Osteocyte (in vitro differentiated cells): ENCODE measurements around the gene TSPYL1. TPM values are rescaled to one million over a fixed set of nuclear protein-coding genes. Genes with fewer than 3 reads are reported as not detected.
A peak's percentile ranks its signal among the peaks of the same experiment; 100 is the strongest.

Source experiments
- DNase-seq: peaks from one replicate; pipeline ENCODE4 v3.0.0; 2021; ENCODE audit warnings: mixed read lengths; ENCODE audit not compliant: unreplicated experiment; ENCODE audit errors: extremely low spot score
- H3K27ac Mint-ChIP-seq: one replicate; pipeline ENCODE4 v1.8.0; 2021; ENCODE audit warnings: mild to moderate bottlenecking, mixed read lengths; ENCODE audit not compliant: unreplicated experiment
- H3K27me3 Mint-ChIP-seq: one replicate; pipeline ENCODE4 v1.8.0; 2021; ENCODE audit warnings: mixed read lengths; ENCODE audit not compliant: unreplicated experiment
- H3K36me3 Mint-ChIP-seq: one replicate; pipeline ENCODE4 v1.8.0; 2021; ENCODE audit warnings: mixed read lengths; ENCODE audit not compliant: unreplicated experiment
- H3K4me1 Mint-ChIP-seq: one replicate; pipeline ENCODE4 v1.8.0; 2021; ENCODE audit warnings: mixed read lengths; ENCODE audit not compliant: unreplicated experiment
- H3K4me3 Mint-ChIP-seq: one replicate; pipeline ENCODE4 v1.8.0; 2021; ENCODE audit warnings: mild to moderate bottlenecking, moderate library complexity, mixed read lengths; ENCODE audit not compliant: unreplicated experiment
- H3K9me3 Mint-ChIP-seq: one replicate; pipeline ENCODE4 v1.8.0; 2021; ENCODE audit warnings: mixed read lengths; ENCODE audit not compliant: unreplicated experiment
- long read RNA-seq: library from polyadenylated mRNA; unstranded; transcript quantifications from one replicate; pipeline ENCODE4 v2.0.0, GENCODE V29; 2021
- total RNA-seq: library from RNA; stranded (reverse); gene quantifications from 2 replicates; pipeline ENCODE4 v1.2.1, GENCODE V29; 2021
- TF ChIP-seq, protein P1 (sequence below): fragments of 200-600 bp; sonication (generic); IDR thresholded peaks from 2 replicates; pipeline ENCODE4 v1.5.0; 2021; ENCODE audit warnings: antibody characterized with exemption, mild to moderate bottlenecking, moderate library complexity

TSPYL1 gene
- 64.9 and 65.3 TPM in 2 replicates for total RNA-seq
- long read RNA-seq, transcript TSPYL1-201 (1 exons, 3,326 nt), result major isoform, 37 of 37 reads
- long read RNA-seq, partial matches to known transcripts, result 0 of 37 reads
- long read RNA-seq, other reads (novel, unspliced or antisense), result 0 of 37 reads

GRCh38 chr6:116279232-116280160 lies at the start of gene TSPYL1:
TSPYL1 (minus strand) TSS chr6:116279930; CDS start chr6:116279830, 100 bp downstream.
- peaks cover 55% of the 10 kb centered on the region for H3K4me1 Mint-ChIP-seq
- no peaks in the 10 kb centered on the region for H3K27me3 Mint-ChIP-seq
- TF ChIP-seq, protein P1, sequence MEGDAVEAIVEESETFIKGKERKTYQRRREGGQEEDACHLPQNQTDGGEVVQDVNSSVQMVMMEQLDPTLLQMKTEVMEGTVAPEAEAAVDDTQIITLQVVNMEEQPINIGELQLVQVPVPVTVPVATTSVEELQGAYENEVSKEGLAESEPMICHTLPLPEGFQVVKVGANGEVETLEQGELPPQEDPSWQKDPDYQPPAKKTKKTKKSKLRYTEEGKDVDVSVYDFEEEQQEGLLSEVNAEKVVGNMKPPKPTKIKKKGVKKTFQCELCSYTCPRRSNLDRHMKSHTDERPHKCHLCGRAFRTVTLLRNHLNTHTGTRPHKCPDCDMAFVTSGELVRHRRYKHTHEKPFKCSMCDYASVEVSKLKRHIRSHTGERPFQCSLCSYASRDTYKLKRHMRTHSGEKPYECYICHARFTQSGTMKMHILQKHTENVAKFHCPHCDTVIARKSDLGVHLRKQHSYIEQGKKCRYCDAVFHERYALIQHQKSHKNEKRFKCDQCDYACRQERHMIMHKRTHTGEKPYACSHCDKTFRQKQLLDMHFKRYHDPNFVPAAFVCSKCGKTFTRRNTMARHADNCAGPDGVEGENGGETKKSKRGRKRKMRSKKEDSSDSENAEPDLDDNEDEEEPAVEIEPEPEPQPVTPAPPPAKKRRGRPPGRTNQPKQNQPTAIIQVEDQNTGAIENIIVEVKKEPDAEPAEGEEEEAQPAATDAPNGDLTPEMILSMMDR, result no peak

GRCh38 chr6:116329156-116329555 lies 49.4 kb upstream of the TSPYL1 start:
- H3K4me3 Mint-ChIP-seq, result no peak overlapping the region
- H3K27ac Mint-ChIP-seq, result peak overlapping the region; percentile 31
- no peaks in the 10 kb centered on the region for H3K27me3 Mint-ChIP-seq
- DNase-seq, result no peak
- peaks cover 6% of the 10 kb centered on the region for H3K9me3 Mint-ChIP-seq
- TF ChIP-seq, protein P1, result no peak
- H3K4me1 Mint-ChIP-seq, result peaks cover 32% of the 10 kb centered on the region
- H3K36me3 Mint-ChIP-seq, result peaks cover 2% of the 10 kb centered on the region

More at GRCh38 chr6:116279232-116280160, at the start of gene TSPYL1:
- Mint-ChIP-seq H3K36me3 (peaks cover 24% of the 10 kb centered on the region), H3K4me3 (peak within 1 kb of the TSS; percentile 97), H3K27ac (peak within 1 kb of the TSS; percentile 98), H3K9me3 (no peaks in the 10 kb centered on the region)
- peak; percentile 97 for DNase-seq

DNA sequence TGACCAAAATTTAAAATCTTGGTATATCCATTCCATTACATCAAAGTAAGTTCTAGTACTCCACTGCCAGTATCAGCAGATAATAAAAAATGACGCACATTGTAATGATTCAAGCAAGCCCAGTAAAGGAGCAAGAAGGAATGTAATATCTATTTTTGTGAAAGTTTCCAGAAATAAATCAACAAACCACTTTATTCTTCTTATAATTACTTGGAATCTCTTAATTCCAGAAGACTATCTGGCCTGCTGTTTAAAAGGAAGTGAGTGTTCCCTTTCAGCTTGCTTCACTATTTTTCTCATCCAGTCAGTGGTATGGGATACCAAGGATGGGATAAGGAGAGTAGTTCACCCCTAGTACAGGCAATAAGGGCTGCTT lies 48.8 kb upstream of the TSPYL1 start:
- no peaks in the 10 kb centered on the region for H3K27me3 Mint-ChIP-seq
- DNase-seq, result no peak
- H3K27ac Mint-ChIP-seq, result peak overlapping the region; percentile 27
- no peak overlapping the region for H3K4me3 Mint-ChIP-seq
- peaks cover 32% of the 10 kb centered on the region for H3K4me1 Mint-ChIP-seq
- H3K36me3 Mint-ChIP-seq, result peaks cover 1% of the 10 kb centered on the region
- peaks cover 6% of the 10 kb centered on the region for H3K9me3 Mint-ChIP-seq
- TF ChIP-seq, protein P1, result no peak

DNA sequence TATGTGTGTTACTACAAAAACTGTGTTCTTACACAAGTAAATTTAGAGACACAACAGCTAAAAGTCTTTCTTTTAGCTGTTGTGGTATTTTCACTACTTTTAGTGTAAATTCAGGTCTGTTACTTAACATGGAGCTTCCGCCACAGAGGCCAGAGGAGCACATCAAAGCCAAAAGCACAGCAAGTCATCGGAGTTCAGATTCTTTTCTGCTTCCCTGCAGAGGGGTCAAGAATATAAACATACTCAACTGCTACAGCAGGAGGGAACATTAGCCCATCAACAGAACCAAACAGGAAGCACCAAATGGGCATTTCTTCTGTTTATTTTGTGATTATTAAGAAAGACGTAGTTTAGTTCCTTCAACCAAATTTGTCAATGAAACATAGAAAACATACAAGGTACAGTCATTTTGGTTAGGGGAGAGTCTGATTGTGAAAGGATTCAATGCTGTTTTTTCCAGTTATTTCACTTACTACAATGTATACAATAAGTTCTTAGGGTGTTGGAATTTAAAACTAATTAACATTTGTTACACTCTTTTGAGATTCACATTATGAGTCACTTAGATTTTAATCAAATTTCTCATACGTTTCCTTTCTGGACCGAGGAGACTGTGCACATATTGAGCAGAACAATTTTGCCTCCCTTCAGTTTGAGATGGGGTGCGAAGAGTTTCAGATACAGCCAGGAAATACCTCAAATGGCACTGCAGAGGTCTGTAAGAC lies 48.2 kb upstream of the TSPYL1 start:
- Mint-ChIP-seq H3K4me1 (peaks cover 32% of the 10 kb centered on the region), H3K27me3 (no peaks in the 10 kb centered on the region), H3K27ac (peak overlapping the region; percentile 27), H3K9me3 (peaks cover 2% of the 10 kb centered on the region), H3K36me3 (peaks cover 1% of the 10 kb centered on the region), H3K4me3 (peak overlapping the region; percentile 5)
- TF ChIP-seq, protein P1, result no peak
- no peak for DNase-seq
